ENCODE measurements around the gene ZNF784. TPM values are rescaled to one million over a fixed set of nuclear protein-coding genes. Genes with fewer than 3 reads are reported as not detected.

The ZNF784 gene
- total and polyA plus RNA-seq, 4 donors, result 0.79 to 6.0 (median 3.8) TPM

DNA sequence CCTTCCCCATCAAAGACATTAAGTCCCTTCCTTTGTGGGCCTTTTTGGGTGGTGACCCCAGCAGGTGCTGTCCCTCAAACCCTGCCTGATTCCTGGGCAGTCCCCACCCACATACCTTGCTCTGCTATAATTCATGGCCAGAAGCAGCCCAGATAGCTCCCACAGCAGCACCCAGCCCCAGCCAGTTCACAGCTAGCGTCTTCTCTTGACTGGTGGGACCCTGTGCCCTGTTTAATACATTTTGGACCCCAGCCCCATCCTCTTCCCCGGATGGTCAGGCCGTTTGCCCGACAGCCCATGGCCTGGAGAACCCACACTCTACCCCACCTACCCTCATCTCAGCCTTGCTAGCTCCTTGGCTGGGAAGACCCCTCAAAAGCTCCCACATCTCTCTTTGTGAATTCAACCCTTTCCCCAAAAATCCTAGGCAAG, 25.8 kb upstream of the ZNF784 start (continued):
- TF ChIP-seq, protein P1, sequence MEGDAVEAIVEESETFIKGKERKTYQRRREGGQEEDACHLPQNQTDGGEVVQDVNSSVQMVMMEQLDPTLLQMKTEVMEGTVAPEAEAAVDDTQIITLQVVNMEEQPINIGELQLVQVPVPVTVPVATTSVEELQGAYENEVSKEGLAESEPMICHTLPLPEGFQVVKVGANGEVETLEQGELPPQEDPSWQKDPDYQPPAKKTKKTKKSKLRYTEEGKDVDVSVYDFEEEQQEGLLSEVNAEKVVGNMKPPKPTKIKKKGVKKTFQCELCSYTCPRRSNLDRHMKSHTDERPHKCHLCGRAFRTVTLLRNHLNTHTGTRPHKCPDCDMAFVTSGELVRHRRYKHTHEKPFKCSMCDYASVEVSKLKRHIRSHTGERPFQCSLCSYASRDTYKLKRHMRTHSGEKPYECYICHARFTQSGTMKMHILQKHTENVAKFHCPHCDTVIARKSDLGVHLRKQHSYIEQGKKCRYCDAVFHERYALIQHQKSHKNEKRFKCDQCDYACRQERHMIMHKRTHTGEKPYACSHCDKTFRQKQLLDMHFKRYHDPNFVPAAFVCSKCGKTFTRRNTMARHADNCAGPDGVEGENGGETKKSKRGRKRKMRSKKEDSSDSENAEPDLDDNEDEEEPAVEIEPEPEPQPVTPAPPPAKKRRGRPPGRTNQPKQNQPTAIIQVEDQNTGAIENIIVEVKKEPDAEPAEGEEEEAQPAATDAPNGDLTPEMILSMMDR (IDR thresholded peaks at IDR 0.05; ENCODE audit: low read depth, low read length, missing input control), result no peak
- TF ChIP-seq, protein P2, sequence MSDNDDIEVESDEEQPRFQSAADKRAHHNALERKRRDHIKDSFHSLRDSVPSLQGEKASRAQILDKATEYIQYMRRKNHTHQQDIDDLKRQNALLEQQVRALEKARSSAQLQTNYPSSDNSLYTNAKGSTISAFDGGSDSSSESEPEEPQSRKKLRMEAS (IDR thresholded peaks at IDR 0.05), result no peak
- no peak for TF ChIP-seq RXRA (IDR thresholded peaks at IDR 0.05)

DNA sequence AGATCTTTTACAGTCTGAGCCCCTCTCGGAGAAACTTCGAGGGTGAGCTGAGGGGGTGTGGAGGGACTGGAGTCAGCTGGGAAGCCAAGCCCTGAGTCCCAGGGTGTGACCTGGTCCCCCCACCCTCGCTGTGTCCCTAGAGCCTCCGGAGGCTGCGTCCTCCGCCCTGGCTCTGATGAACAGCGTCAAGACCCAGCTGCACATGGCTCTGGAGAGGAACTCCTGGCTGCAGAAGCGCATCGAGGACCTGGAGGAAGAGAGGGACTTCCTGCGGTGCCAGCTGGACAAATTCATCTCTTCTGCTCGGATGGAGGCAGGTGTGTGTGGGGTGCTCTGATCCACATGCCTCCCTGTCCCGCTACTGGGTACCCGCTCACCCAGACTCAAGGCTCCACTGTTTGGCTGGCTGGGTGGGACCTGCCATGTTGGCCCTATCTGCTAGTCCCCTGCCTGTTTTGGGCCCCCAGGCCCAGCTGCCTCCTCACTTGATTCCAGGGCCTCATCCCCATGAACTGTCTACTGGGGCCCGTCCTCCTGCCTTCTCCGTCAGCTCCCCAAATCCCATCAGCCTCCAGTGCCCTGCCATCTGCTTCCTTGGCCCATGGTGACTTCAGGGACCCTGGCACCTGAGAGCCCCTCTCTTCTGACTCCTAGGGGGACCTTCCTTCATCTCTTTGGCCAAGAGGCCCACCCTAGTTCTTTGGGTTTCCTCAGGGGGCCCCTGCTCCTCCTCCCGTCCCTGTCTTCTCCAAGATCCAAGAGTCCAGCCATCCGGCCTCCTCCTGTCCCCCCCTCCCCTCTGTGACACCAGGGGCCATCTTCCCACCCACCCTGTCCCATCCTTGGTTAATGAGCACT, 25.1 kb upstream of the ZNF784 start:
- peaks cover 9 to 34% (median 26%) of the 10 kb centered on the region in 4 donors for H3K4me1 ChIP-seq (ENCODE audit: control insufficient read depth in 4 of 4, insufficient read depth in 4 of 4, low read length in 3 of 4)
- 90% methylated on average over 17 of the region's 17 CpGs for WGBS
- H3K4me3 ChIP-seq (ENCODE audit: low read depth in 1 of 3, low read length in 3 of 3), result no peak overlapping the region
- H3K36me3 ChIP-seq (ENCODE audit: control insufficient read depth in 4 of 4, insufficient read depth in 3 of 4, low read depth in 1 of 4, low read length in 3 of 4), result peaks cover 0 to 9% (median under 1%) of the 10 kb centered on the region in 4 donors
- H3K9ac ChIP-seq (ENCODE audit: low read depth in 1 of 2, low read length in 2 of 2), result no peak overlapping the region
- DNase-seq (ENCODE audit: low spot score), result no peak
- no peak overlapping the region for H3K27ac ChIP-seq (ENCODE audit: low read depth in 1 of 2, low read length in 2 of 2)
- H3K27me3 ChIP-seq (ENCODE audit: control insufficient read depth in 4 of 4, insufficient read depth in 4 of 4, low read length in 3 of 4), result no peaks in the 10 kb centered on the region
- TF ChIP-seq, protein P1 (IDR thresholded peaks at IDR 0.05; ENCODE audit: low read depth, low read length, missing input control), result no peak
- TF ChIP-seq FOXA2 (IDR thresholded peaks at IDR 0.05) (no peak), RAD21 (IDR thresholded peaks at IDR 0.05) (no peak), HNF4A (conservative IDR thresholded peaks at IDR 0.05) (no peak), NR2F2 (IDR thresholded peaks at IDR 0.05) (no peak), SP1 (IDR thresholded peaks at IDR 0.05) (no peak), EGR1 (IDR thresholded peaks at IDR 0.05; ENCODE audit: low read depth in 2 of 2) (no peak), FOXA1 (IDR thresholded peaks at IDR 0.05) (no peak), RXRA (IDR thresholded peaks at IDR 0.05) (no peak), GABPA (IDR thresholded peaks at IDR 0.05 in 1 of 2, conservative IDR thresholded peaks at IDR 0.05 in 1 of 2) (no peak), TAF1 (conservative IDR thresholded peaks at IDR 0.05) (no peak), JUND (IDR thresholded peaks at IDR 0.05) (no peak), YY1 (IDR thresholded peaks at IDR 0.05) (no peak), HNF4G (IDR thresholded peaks at IDR 0.05) (no peak)
- TF ChIP-seq, protein P3, sequence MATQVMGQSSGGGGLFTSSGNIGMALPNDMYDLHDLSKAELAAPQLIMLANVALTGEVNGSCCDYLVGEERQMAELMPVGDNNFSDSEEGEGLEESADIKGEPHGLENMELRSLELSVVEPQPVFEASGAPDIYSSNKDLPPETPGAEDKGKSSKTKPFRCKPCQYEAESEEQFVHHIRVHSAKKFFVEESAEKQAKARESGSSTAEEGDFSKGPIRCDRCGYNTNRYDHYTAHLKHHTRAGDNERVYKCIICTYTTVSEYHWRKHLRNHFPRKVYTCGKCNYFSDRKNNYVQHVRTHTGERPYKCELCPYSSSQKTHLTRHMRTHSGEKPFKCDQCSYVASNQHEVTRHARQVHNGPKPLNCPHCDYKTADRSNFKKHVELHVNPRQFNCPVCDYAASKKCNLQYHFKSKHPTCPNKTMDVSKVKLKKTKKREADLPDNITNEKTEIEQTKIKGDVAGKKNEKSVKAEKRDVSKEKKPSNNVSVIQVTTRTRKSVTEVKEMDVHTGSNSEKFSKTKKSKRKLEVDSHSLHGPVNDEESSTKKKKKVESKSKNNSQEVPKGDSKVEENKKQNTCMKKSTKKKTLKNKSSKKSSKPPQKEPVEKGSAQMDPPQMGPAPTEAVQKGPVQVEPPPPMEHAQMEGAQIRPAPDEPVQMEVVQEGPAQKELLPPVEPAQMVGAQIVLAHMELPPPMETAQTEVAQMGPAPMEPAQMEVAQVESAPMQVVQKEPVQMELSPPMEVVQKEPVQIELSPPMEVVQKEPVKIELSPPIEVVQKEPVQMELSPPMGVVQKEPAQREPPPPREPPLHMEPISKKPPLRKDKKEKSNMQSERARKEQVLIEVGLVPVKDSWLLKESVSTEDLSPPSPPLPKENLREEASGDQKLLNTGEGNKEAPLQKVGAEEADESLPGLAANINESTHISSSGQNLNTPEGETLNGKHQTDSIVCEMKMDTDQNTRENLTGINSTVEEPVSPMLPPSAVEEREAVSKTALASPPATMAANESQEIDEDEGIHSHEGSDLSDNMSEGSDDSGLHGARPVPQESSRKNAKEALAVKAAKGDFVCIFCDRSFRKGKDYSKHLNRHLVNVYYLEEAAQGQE (IDR thresholded peaks at IDR 0.05), result no peak
- TF ChIP-seq, protein P2 (IDR thresholded peaks at IDR 0.05), result no peak
- TF ChIP-seq, protein P4, sequence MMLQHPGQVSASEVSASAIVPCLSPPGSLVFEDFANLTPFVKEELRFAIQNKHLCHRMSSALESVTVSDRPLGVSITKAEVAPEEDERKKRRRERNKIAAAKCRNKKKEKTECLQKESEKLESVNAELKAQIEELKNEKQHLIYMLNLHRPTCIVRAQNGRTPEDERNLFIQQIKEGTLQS (IDR thresholded peaks at IDR 0.05), result no peak
- TF ChIP-seq, protein P5, sequence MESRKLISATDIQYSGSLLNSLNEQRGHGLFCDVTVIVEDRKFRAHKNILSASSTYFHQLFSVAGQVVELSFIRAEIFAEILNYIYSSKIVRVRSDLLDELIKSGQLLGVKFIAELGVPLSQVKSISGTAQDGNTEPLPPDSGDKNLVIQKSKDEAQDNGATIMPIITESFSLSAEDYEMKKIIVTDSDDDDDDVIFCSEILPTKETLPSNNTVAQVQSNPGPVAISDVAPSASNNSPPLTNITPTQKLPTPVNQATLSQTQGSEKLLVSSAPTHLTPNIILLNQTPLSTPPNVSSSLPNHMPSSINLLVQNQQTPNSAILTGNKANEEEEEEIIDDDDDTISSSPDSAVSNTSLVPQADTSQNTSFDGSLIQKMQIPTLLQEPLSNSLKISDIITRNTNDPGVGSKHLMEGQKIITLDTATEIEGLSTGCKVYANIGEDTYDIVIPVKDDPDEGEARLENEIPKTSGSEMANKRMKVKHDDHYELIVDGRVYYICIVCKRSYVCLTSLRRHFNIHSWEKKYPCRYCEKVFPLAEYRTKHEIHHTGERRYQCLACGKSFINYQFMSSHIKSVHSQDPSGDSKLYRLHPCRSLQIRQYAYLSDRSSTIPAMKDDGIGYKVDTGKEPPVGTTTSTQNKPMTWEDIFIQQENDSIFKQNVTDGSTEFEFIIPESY (IDR thresholded peaks at IDR 0.05), result no peak
- no peaks in the 10 kb centered on the region for H3K9me3 ChIP-seq (ENCODE audit: control insufficient read depth in 4 of 4, low read length in 3 of 4)
